NCI-H226 (cell line): Measurements from ENCODE around the gene EME2.
"Not testable (repeated sequence)": the region's sequence is repeated elsewhere in the genome, so short reads cannot be mapped to it uniquely, and the experiment has no call there.

Experiments used
- DNase-seq: peaks from one replicate; pipeline ENCODE4 v3.0.0-alpha.2; 2015

EME2 gene

GRCh38 chr16:1792836-1793577 lies 20.4 kb downstream of the EME2 start:
- no peak for DNase-seq

DNA sequence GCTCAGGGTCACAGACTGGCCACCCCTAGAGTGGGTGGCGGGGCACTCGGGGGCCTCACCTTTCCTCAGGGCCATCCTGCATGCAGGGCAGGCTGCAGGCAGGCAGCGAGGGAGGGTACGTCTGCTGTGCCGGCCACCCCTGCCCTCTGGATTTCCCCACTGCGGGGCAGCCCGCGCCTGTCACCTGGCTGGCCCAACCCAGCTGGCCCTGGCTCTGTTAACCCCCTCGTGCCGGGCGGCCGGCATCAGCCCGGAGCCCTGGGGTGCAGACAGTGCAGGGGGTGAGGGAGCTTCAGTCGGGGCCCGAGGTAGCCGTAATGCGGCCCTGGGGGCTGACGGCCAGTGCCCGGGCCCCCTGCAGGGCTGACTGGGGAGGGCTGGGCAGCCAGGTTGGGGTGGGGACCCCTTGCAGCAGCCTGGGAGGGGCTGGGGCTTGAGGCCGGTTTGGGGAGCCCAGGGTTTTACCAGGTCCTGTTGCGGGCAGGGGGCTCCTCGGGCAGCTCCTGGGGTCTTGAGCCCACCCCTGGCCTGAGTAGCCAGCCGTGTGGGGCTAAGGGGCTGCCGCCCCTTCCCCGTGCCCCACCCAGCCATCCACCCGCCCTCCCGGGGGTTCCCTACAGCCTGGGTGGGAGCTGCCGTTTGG lies 21.1 kb downstream of the EME2 start, which contains the start of gene IGFALS:
Gene IGFALS, minus strand, starts transcription at position 128 of the 643 bp plus-strand sequence. Its CDS starts 53 bp downstream, at position 75.
- DNase-seq, result no peak

DNA sequence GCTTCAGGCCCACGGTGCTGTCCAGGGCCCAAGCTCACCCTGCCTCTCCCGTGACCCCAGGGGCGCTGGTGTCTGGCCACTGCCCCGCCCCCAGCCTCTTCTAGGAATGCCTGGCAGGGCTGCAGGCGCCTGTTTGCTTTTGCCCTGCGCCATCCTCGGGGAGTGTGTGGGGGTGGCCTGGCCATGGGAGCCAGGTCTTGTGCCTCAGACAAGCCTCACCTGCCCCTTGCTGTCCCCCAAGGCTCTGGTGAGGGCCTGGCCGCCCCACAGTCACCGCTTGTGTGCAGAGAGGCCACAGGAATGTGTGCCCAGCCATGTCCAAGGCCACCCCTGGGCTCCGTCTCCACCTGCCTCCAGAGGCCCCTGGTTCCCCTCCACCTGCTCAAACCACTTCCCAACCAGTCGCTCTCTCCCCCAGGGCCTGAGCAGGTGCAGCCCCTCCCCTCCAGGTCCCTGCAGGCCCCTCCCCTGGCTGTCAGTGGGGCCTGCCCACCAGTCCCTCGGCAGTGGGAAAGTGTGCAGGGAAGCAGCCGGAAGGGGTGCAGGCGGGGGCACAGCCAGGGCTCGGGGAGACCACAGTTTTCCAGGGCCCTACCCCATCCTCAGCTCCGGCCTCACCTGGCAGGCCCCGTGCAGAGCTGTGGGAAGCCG lies 21.7 kb downstream of the EME2 start:
- DNase-seq, result no peak

DNA sequence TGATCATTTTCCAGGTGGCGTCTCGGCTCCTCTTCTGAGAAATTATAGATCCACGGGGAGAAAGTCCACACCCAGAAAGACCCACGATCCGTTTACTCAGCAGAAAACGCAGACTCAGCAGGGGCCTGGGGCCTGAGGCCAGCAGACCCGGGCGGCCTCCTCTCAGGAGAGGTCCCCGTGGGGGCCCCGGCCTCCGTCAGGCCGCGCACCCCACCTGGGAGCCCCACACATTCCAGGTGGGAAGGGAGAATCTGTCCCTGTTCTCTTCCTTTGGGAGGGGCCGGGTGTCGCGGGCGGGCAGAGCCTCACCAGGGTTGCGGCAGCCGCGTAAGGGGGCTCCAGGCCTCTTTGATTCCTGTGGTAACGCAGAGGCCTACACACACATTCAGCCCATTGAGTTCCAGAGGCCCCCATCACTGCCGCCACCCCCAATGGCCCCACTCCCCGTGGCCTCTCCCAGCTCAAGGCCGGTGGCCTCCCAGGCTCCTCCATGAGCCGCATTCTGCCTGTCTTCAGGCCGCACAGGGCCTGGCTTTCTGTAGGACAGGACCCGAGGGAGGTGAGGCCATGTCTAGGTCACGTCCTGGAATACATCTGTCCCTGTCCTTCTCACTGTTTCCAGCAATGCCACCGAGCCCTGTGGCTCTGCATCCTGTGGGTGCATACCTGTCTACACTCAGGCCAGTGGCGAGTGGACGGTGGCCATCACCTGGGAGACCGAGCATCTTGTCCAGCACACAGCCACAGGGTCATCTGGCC lies 22.5 kb downstream of the EME2 start:
- no peak for DNase-seq

- not testable (repeated sequence) for DNase-seq
Measured at GRCh38 chr16:1799263-1799662, 26.7 kb downstream of the EME2 start.

- DNase-seq, result no peak
Measured at GRCh38 chr16:1800701-1801100, 28.1 kb downstream of the EME2 start.

DNA sequence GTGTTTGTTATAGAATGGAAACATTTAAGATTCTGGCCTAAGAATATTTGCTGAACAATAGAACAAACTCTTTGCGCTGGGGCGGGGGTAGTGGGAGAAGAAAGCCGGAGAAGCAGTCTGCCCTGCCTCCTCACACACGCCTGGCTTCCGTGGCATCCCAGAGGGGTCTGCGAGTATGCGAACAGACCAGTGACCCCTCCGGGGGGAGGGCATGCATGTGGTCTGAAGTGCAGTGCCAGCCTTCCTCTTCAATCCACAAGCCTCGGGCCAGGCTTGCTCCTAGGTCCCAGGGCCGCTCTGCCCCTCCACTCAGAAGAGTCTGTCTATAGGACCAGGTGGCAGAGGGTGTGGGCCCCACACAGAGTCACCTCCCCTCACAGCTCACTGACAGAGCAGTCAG lies 35.0 kb downstream of the EME2 start:
- DNase-seq, result no peak

DNA sequence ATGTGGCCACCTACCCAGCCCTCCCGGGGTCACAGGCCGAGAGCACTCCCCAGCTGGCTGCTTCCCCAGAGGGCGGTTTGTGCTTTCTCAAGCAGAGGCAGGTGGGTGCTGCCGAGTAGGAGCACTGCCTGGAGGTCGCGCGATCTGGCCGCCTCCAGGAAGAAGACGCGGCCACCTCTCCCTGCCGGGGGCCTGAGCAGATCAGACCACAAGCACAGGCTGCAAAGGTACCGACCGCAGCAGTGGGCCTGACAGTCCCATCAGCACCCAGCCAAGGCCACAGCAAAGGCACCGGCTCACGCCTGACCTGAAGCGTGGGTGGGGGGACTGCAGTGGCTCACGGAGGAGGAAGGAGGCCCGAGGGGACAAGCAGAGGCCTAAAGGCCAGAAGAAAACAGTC lies 36.1 kb downstream of the EME2 start:
- no peak for DNase-seq

DNA sequence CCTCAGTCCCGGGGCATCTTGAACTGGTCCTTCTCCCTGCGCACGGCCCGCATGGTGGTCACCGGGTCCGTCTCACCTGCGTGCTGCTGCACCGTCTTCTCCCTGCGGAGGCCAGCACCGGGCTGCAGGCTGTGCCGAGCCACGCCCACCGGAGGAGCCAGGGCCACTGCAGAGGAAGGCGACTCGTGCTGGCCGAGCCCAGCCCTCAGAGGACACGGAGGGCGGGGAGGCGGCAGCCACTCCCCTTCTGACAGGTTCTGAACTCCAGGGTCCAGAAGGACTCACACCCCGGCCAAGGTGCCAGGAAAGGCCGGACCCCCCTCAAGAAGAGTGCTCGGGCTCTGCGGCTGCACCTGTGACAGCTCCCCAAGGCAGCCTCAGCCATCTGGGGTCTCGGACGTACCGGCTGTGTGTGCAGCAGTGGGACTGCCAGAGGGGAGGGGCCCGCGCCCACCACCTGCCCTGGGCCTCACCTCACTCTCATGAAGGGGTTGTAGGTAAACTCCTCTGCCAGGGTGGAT lies 36.7 kb downstream of the EME2 start:
- no peak for DNase-seq

DNA sequence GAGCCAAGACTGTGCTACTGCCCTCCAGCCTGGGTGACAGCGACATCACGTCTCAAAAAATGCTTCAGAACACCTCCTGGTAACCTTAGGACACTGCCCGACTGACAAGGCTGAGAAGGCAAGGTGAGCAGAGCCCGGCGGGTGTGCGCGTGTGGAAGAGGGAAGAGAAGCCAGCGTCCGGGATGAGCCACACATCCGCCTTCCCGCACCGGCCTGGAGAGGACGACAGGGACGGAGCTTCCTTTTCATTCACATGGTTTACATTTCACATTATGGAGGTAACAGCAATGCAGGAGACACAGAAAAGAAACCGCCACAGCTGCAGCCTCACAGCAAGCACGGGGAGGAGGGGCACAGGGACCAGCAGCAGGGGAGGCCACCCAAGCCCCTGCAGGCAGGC lies 37.5 kb downstream of the EME2 start:
- no peak for DNase-seq

DNA sequence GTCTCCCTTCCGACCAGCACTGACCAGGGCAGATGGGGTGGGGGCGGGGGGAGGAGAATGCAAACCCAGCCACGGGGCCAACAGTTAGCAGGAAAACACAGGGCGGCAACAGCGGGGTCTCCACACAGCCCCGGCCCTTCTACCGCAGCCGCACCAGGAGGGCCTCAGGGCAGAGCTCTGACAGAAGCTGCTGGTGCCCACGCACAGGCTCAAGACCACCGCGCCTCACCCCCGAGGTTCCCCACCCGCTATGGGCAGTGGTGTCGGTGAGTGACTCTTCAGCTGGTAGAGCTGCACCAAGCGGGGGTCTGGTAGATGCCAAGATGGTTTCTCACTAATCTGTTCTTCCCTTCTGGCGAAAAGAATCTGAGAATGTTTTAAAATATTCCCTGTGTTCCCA lies 37.9 kb downstream of the EME2 start:
- no peak for DNase-seq

DNA sequence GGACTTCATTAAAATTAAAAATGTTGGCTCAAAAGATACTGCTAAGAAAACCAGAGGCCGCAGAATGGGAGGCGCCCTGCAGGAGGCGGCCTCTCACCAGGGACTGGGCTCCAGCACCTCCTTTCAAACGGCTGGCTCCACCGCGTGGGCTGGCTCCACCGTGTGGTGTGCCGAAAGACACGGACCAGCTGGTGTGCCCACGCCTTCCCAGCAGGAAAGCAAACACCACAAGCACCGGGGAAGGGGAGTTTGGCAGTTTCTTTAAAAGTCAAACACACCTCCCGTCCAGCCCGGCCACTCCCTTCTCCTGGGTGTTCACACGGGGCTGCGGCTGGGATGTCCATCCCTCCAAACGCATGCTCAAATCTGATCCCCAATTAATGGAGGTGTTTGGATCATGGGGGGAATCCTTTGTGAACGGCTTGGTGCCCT lies 40.1 kb downstream of the EME2 start:
- DNase-seq, result no peak

DNA sequence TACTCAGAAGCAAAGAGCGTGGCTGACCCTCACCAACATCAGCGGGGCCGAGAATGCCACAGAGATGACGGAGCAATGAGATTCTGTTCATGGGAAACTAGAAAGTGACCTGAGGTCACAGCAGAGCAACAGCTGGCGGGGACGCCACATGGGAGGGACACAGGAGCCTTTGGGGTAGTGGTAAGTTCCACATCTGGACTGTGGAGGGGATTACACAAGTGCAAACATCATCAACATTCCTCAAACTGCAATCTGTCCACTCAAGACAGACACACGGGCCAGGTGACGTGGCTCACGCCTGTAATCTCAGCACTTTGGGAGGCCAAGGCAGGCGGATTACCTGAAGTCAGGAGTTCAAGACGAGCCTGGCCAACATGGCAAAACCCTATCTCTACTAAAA lies 42.9 kb downstream of the EME2 start:
- DNase-seq, result no peak

GRCh38 chr16:1816396-1817275 lies 44.0 kb downstream of the EME2 start:
- no peak for DNase-seq

DNA sequence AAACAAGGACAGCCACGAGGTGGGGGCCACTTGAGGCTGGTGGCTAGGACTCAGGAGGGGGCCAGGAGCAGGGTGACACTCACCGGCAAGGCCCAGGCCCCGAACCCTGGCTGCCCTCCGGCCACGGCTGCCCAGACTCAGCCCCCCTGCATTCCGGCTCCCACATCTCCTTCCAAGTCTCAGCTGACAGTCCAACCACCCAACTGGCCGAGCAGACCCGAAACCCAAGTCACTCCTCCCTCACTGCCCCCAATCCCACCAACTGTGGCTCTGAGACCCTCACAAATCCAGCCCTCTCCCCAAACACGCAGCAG lies 44.6 kb downstream of the EME2 start:
- DNase-seq, result no peak

GRCh38 chr16:1817716-1818115 lies 45.1 kb downstream of the EME2 start:
- DNase-seq, result no peak

DNA sequence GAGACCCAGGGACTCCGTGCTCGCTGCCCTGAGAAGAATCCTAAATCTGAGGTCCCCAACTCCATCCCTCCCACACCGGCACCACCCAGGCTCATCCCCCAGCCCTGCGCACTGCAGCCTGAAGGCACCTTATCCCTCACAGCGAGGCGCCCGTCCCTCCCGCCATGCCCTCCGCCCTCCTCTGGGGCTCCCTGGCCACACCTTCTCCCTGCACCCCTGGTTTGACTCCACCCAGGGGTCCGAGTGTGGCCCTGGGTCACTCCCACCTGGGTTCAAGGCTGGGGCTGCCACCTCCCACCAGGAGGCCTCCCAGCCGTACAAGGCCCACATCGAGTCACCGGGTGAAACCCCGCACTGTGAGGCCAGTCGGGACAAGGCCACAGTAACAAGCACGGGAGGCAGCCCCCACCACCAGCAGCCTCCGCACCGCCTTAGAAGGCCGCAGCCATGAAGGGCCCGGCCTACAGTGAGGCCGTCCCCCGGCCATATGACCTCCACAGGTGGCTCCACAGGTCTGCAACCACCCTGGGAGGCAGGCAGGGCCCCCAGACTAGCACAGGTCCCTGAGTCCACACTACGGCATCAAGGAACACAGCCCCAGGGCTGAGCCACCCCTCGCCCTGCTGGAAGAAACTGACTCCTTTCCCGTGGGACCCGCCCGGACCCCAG lies 45.7 kb downstream of the EME2 start:
- DNase-seq, result no peak

- no peak for DNase-seq
Measured at GRCh38 chr16:1818873-1819525, 46.4 kb downstream of the EME2 start.

GRCh38 chr16:1819611-1820010 lies 47.0 kb downstream of the EME2 start:
- no peak for DNase-seq

- no peak for DNase-seq
Measured at GRCh38 chr16:1820096-1820945, 47.7 kb downstream of the EME2 start.
